ENCODE results near the gene ZNF697. TPM values are rescaled to one million over a fixed set of nuclear protein-coding genes. Genes with fewer than 3 reads are reported as not detected.

Gene ZNF697
- total and polyA plus RNA-seq, 2 donors from 2014 or later: 4.1 to 8.3 TPM

GRCh38 chr1:119674835-119675289, 26.8 kb upstream of the ZNF697 start:
- no peaks in the 10 kb centered on the region for H3K9me3 ChIP-seq (ENCODE audit: control insufficient read depth in 2 of 3, insufficient read depth in 1 of 3, low read length in 3 of 3)
- peak overlapping the region in 1 of 3 donors; percentile 17 for H3K9ac ChIP-seq (ENCODE audit: low read length in 3 of 3)
- no peak overlapping the region for H3K27ac ChIP-seq (ENCODE audit: low read depth in 2 of 2, low read length in 2 of 2)
- DNase-seq (peak in 2 of 5 donors; percentile 66), FAIRE-seq (no peak)
- H3K27me3 ChIP-seq (ENCODE audit: control insufficient read depth, insufficient read depth, low read length): no peaks in the 10 kb centered on the region
- intact Hi-C loops (cut with DNase I): no loop called here
- H3K4me3 ChIP-seq (ENCODE audit: low read length in 3 of 3): peak overlapping the region in 2 of 3 donors; percentile 55 to 70
- peak; percentile 61 for TF ChIP-seq CTCF (IDR thresholded peaks at IDR 0.05; ENCODE audit: borderline replicate concordance, extremely low read depth, insufficient read depth)
- no peaks in the 10 kb centered on the region for H3K36me3 ChIP-seq (ENCODE audit: control insufficient read depth in 2 of 3, insufficient read depth in 3 of 3, low read length in 3 of 3)
- H3K4me1 ChIP-seq (ENCODE audit: control insufficient read depth in 2 of 3, insufficient read depth in 2 of 3, low read depth in 1 of 3, low read length in 3 of 3): peaks cover 2 to 4% (median 2%) of the 10 kb centered on the region in 3 donors

- no peak overlapping the region for H3K27ac ChIP-seq (ENCODE audit: low read depth in 2 of 2, low read length in 2 of 2)
- DNase-seq (peak in 2 of 5 donors; percentile 45 to 56), FAIRE-seq (no peak)
- H3K9ac ChIP-seq (ENCODE audit: low read length in 3 of 3): no peak overlapping the region
- H3K9me3 ChIP-seq (ENCODE audit: control insufficient read depth in 2 of 3, insufficient read depth in 1 of 3, low read length in 3 of 3): no peaks in the 10 kb centered on the region
- intact Hi-C loops (cut with DNase I): no loop called here
- peaks cover 2 to 4% (median 2%) of the 10 kb centered on the region in 3 donors for H3K4me1 ChIP-seq (ENCODE audit: control insufficient read depth in 2 of 3, insufficient read depth in 2 of 3, low read depth in 1 of 3, low read length in 3 of 3)
- H3K4me3 ChIP-seq (ENCODE audit: low read length in 3 of 3): no peak overlapping the region
- H3K27me3 ChIP-seq (ENCODE audit: control insufficient read depth, insufficient read depth, low read length): no peaks in the 10 kb centered on the region
- H3K36me3 ChIP-seq (ENCODE audit: control insufficient read depth in 2 of 3, insufficient read depth in 3 of 3, low read length in 3 of 3): no peaks in the 10 kb centered on the region
- TF ChIP-seq CTCF (IDR thresholded peaks at IDR 0.05; ENCODE audit: borderline replicate concordance, extremely low read depth, insufficient read depth): no peak
These were observed 26.1 kb upstream of the ZNF697 start for GRCh38 chr1:119674111-119674526.

- H3K36me3 ChIP-seq (ENCODE audit: control insufficient read depth in 2 of 3, insufficient read depth in 3 of 3, low read length in 3 of 3): no peaks in the 10 kb centered on the region
- TF ChIP-seq CTCF (IDR thresholded peaks at IDR 0.05; ENCODE audit: borderline replicate concordance, extremely low read depth, insufficient read depth): no peak
- DNase-seq (peak in 1 of 5 donors; percentile 22), FAIRE-seq (no peak)
- peak overlapping the region; percentile 13 to 35 for H3K27ac ChIP-seq (ENCODE audit: low read depth in 2 of 2, low read length in 2 of 2)
- H3K9me3 ChIP-seq (ENCODE audit: control insufficient read depth in 2 of 3, insufficient read depth in 1 of 3, low read length in 3 of 3): no peaks in the 10 kb centered on the region
- H3K27me3 ChIP-seq (ENCODE audit: control insufficient read depth, insufficient read depth, low read length): no peaks in the 10 kb centered on the region
- H3K9ac ChIP-seq (ENCODE audit: low read length in 3 of 3): no peak overlapping the region
- H3K4me3 ChIP-seq (ENCODE audit: low read length in 3 of 3): no peak overlapping the region
- intact Hi-C loops (cut with DNase I): no loop called here
- H3K4me1 ChIP-seq (ENCODE audit: control insufficient read depth in 2 of 3, insufficient read depth in 2 of 3, low read depth in 1 of 3, low read length in 3 of 3): peaks cover 2 to 4% (median 2%) of the 10 kb centered on the region in 3 donors
These were observed 25.3 kb upstream of the ZNF697 start for GRCh38 chr1:119673171-119673940.

Measured in kidney (tissue), 14 donors.